GM12872 (cell line): ENCODE measurements around the gene AKR1B15.

ENCODE experiments used
- CTCF ChIP-seq: IDR thresholded peaks from 3 replicates; pipeline ENCODE4 v1.5.1; 2011; ENCODE audit warnings: low read depth, mild to moderate bottlenecking, low read length, moderate library complexity; ENCODE audit not compliant: insufficient read depth

AKR1B15 gene

GRCh38 chr7:134534633-134535032 lies 14.3 kb upstream of the AKR1B15 start:
- no peak for TF ChIP-seq CTCF

GRCh38 chr7:134535272-134535918 lies 13.5 kb upstream of the AKR1B15 start:
- TF ChIP-seq CTCF = no peak

- TF ChIP-seq CTCF = no peak
These were observed 13.0 kb upstream of the AKR1B15 start for GRCh38 chr7:134535919-134536299.

GRCh38 chr7:134539380-134540004 lies 9.4 kb upstream of the AKR1B15 start:
- no peak for TF ChIP-seq CTCF

- TF ChIP-seq CTCF = no peak
These were observed 6.6 kb upstream of the AKR1B15 start for GRCh38 chr7:134542195-134542771.

GRCh38 chr7:134545380-134545779 lies 3.5 kb upstream of the AKR1B15 start:
- TF ChIP-seq CTCF = no peak

- no peak for TF ChIP-seq CTCF
These were observed 3.0 kb upstream of the AKR1B15 start for GRCh38 chr7:134545918-134546317.
